CD4-positive, alpha-beta T cell treated with Interleukin-6 for 4 hours (primary cell): Measurements from ENCODE around the gene IPO7.
"Not testable (repeated sequence)": the region's sequence is repeated elsewhere in the genome, so short reads cannot be mapped to it uniquely, and the experiment has no call there.

Experiments
- DNase-seq: peaks from one replicate; pipeline ENCODE4 v3.0.0-alpha.2; 2020; ENCODE audit warnings: mixed read lengths

Gene IPO7

GRCh38 chr11:9384535-9385326 is at the start of gene IPO7:
Gene IPO7, plus strand, starts transcription at chr11:9384652. Its CDS starts 112 bp downstream, at chr11:9384764.
- peak; percentile 90 for DNase-seq

- no peak for DNase-seq
These were observed 42.7 kb upstream of the IPO7 start for GRCh38 chr11:9341638-9342178.

- no peak for DNase-seq
These were observed 40.3 kb upstream of the IPO7 start for GRCh38 chr11:9344061-9344680.

- DNase-seq = peak; percentile 7
These were observed 37.4 kb upstream of the IPO7 start for GRCh38 chr11:9347100-9347499.

GRCh38 chr11:9347779-9348178 is 36.7 kb upstream of the IPO7 start:
- DNase-seq = not testable (repeated sequence)

- no peak for DNase-seq
These were observed 33.1 kb upstream of the IPO7 start for GRCh38 chr11:9351321-9351881.

GRCh38 chr11:9357041-9357440 is 27.4 kb upstream of the IPO7 start:
- DNase-seq = no peak

GRCh38 chr11:9360862-9361622 is 23.4 kb upstream of the IPO7 start:
- not testable (repeated sequence) for DNase-seq

- no peak for DNase-seq
These were observed 22.0 kb upstream of the IPO7 start for GRCh38 chr11:9362393-9362863.

GRCh38 chr11:9363954-9364912 is 20.2 kb upstream of the IPO7 start:
- peak; percentile 89 for DNase-seq

- DNase-seq = no peak
These were observed 16.9 kb upstream of the IPO7 start for GRCh38 chr11:9367551-9367950.

- DNase-seq = no peak
These were observed 7.4 kb upstream of the IPO7 start for GRCh38 chr11:9377036-9377435.

GRCh38 chr11:9379041-9379440 is 5.4 kb upstream of the IPO7 start:
- DNase-seq = no peak

- no peak for DNase-seq
These were observed 3.7 kb upstream of the IPO7 start for GRCh38 chr11:9380773-9381172.

GRCh38 chr11:9385327-9385899 is 961 bp downstream of the IPO7 start:
- DNase-seq = peak; percentile 16

GRCh38 chr11:9386086-9386485 is 1.6 kb downstream of the IPO7 start:
- DNase-seq = no peak

- DNase-seq = no peak
These were observed 2.4 kb downstream of the IPO7 start for GRCh38 chr11:9386901-9387300.

GRCh38 chr11:9396310-9396709 is 11.9 kb downstream of the IPO7 start:
- DNase-seq = no peak

- no peak for DNase-seq
These were observed 12.3 kb downstream of the IPO7 start for GRCh38 chr11:9396752-9397151.

- DNase-seq = no peak
These were observed 13.6 kb downstream of the IPO7 start for GRCh38 chr11:9397746-9398680.
